Measurements from ENCODE around the gene VAV3. TPM values are rescaled to one million over a fixed set of nuclear protein-coding genes. Genes with fewer than 3 reads are reported as not detected.

Gene VAV3
- total RNA-seq, 4 donors from 2014 or later: 2.2 to 20.4 (median 4.0) TPM

DNA sequence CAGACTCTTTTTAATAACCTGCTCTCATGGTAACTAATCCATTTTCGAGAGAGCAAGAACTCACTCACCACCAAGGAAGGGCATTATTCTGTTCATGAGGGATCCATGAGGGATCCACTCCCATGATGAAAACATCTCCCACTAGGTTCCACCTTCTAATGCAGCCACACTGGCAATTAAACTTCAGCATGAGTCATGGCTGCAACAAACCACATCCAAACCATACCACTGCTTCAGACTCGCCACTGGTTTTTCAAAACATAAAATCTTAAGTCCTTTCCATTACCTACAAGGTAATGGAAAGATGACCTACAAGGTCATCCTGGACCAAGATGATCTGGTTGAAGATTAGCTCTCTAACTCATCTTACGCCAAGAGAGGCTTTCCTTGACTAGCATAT lies 405.1 kb downstream of the VAV3 start:
- no peak for DNase-seq (ENCODE audit: low spot score in 2 of 2)
- no peaks in the 10 kb centered on the region for H3K9me3 ChIP-seq
- no peak overlapping the region for H3K4me3 ChIP-seq
- no peak for TF ChIP-seq POLR2A (IDR thresholded peaks at IDR 0.05)
- no peak for TF ChIP-seq EP300 (IDR thresholded peaks at IDR 0.05)
- H3K36me3 ChIP-seq: no peaks in the 10 kb centered on the region
- no peaks in the 10 kb centered on the region for H3K4me1 ChIP-seq
- H3K27me3 ChIP-seq: no peaks in the 10 kb centered on the region
- H3K27ac ChIP-seq: no peak overlapping the region
- WGBS, 2 donors: 88 to 98% methylated on average over 3 of the region's 3 CpGs

DNA sequence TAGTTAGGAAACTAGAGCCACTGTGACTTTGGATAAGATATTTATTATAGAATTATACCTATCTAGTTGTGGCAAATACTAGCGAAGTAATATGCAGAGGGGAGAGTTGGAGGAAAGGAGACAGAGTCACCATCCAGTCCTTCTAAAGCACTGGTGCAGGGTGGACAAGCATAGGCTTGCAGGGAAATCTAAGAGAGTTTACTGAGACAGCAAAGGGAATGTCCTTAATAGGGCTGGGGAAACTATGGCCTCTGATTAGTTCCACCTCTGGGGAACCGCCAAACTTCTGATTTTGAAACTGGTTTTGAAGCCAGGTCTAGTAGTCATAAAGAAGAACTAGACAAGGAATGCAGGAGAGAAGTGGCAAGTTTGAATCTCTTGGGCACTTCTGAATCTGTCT lies 407.9 kb downstream of the VAV3 start:
- H3K4me3 ChIP-seq: no peak overlapping the region
- no peaks in the 10 kb centered on the region for H3K36me3 ChIP-seq
- no peaks in the 10 kb centered on the region for H3K4me1 ChIP-seq
- TF ChIP-seq POLR2A (IDR thresholded peaks at IDR 0.05) (no peak), EP300 (IDR thresholded peaks at IDR 0.05) (no peak)
- TF ChIP-seq, protein P1, sequence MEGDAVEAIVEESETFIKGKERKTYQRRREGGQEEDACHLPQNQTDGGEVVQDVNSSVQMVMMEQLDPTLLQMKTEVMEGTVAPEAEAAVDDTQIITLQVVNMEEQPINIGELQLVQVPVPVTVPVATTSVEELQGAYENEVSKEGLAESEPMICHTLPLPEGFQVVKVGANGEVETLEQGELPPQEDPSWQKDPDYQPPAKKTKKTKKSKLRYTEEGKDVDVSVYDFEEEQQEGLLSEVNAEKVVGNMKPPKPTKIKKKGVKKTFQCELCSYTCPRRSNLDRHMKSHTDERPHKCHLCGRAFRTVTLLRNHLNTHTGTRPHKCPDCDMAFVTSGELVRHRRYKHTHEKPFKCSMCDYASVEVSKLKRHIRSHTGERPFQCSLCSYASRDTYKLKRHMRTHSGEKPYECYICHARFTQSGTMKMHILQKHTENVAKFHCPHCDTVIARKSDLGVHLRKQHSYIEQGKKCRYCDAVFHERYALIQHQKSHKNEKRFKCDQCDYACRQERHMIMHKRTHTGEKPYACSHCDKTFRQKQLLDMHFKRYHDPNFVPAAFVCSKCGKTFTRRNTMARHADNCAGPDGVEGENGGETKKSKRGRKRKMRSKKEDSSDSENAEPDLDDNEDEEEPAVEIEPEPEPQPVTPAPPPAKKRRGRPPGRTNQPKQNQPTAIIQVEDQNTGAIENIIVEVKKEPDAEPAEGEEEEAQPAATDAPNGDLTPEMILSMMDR (IDR thresholded peaks at IDR 0.05): no peak
- no peaks in the 10 kb centered on the region for H3K27me3 ChIP-seq
- no peaks in the 10 kb centered on the region for H3K9me3 ChIP-seq
- 79 to 82% methylated on average over 2 of the region's 2 CpGs for WGBS, 2 donors
- DNase-seq (ENCODE audit: low spot score in 2 of 2): no peak
- no peak overlapping the region for H3K27ac ChIP-seq

DNA sequence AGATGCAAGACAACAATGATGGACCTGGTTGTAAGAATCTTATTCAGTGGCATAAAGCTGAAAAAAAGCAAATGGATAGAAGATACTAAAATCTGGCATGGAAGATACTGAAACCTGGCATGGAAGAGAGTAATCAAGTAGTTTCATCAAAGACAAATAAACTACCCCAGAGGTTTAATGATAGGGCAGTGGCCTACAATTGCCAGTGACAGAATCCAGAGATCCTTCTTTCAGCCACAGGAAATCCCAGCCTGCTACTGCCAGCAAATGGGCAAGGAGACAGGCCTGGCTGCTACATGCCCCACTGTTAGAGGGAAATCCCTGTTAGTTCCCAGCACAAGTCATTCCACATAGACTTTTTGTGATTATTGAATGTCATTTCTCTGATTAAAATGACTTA lies 409.4 kb downstream of the VAV3 start:
- Histone ChIP-seq H3K9me3 (no peaks in the 10 kb centered on the region), H3K4me1 (no peaks in the 10 kb centered on the region), H3K36me3 (no peaks in the 10 kb centered on the region), H3K27ac (no peak overlapping the region), H3K4me3 (no peak overlapping the region), H3K27me3 (no peaks in the 10 kb centered on the region)
- DNase-seq (ENCODE audit: low spot score in 2 of 2): no peak
- TF ChIP-seq POLR2A (IDR thresholded peaks at IDR 0.05) (no peak), EP300 (IDR thresholded peaks at IDR 0.05) (no peak)
- TF ChIP-seq, protein P1 (IDR thresholded peaks at IDR 0.05): no peak

DNA sequence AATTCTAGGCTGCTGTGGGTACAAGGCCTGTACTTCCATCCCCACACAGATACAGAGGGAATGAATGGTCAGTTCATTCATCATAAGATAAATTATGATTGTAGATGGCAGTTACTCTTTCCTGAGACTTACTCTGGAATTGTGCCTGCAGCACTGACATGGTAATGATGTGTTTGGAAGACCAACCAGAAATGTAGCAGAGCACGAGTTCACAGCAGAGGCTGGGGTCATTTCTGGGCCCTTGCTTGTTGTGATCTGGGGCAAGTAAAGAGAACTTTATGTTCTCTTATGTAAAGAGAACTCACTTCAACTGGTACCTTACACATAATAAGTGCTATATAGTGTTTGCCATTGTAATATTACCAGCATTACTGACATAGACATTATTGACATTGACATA lies 412.2 kb downstream of the VAV3 start:
- Histone ChIP-seq H3K4me3 (no peak overlapping the region), H3K27me3 (no peaks in the 10 kb centered on the region), H3K27ac (no peak overlapping the region), H3K9me3 (no peaks in the 10 kb centered on the region), H3K36me3 (no peaks in the 10 kb centered on the region), H3K4me1 (no peaks in the 10 kb centered on the region)
- DNase-seq (ENCODE audit: low spot score in 2 of 2): no peak
- WGBS, 2 donors: 41 to 47% methylated on average over 1 of the region's 1 CpG
- TF ChIP-seq POLR2A (IDR thresholded peaks at IDR 0.05) (no peak), EP300 (IDR thresholded peaks at IDR 0.05) (no peak)
- TF ChIP-seq, protein P1 (IDR thresholded peaks at IDR 0.05): no peak

DNA sequence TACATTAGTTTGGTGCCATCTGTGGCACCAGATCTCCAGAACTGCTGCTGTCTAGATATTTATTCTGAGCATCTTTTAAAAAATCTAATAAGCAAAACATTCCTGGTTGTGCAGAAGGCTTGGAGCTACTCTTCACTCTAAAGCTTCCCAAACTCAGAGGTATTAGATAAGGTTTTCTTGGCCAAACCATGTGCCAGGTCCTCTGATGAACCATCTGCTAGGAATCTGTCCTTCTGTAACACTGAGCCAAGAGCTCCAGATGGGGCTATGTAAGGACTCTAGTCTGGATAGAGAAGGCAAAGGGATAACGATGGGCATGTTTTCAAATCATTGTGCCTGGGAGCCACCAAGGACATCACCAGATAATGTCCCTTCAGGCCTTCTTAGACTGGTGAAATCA lies 413.5 kb downstream of the VAV3 start:
- whole genome bisulfite sequencing, 2 donors: 81 to 100% methylated on average over 1 of the region's 1 CpG
- H3K4me3 ChIP-seq: no peak overlapping the region
- H3K27ac ChIP-seq: no peak overlapping the region
- H3K4me1 ChIP-seq: no peaks in the 10 kb centered on the region
- H3K36me3 ChIP-seq: no peaks in the 10 kb centered on the region
- no peak for DNase-seq (ENCODE audit: low spot score in 2 of 2)
- no peaks in the 10 kb centered on the region for H3K9me3 ChIP-seq
- no peaks in the 10 kb centered on the region for H3K27me3 ChIP-seq
- TF ChIP-seq, protein P1 (IDR thresholded peaks at IDR 0.05): no peak
- TF ChIP-seq EP300 (IDR thresholded peaks at IDR 0.05) (no peak), POLR2A (IDR thresholded peaks at IDR 0.05) (no peak)

DNA sequence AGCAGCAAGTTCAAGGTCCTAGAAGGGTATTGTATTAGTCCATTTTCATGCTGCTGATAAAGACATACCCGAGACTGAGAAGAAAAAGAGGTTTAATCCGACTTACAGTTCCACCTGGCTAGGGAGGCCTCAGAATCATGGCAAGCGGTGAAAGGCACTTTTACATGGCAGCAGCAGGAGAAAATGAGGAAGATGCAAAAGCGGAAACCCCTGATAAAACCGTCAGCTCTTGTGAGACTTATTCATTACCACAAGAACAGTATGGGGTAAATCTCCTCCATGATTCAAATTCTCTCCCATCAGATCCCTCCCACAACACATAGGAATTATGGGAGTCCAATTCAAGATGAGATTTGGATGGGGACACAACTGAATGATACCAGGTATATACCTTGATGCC lies 414.6 kb downstream of the VAV3 start:
- Histone ChIP-seq H3K27me3 (no peaks in the 10 kb centered on the region), H3K4me3 (no peak overlapping the region), H3K27ac (no peak overlapping the region), H3K9me3 (no peaks in the 10 kb centered on the region), H3K4me1 (no peaks in the 10 kb centered on the region), H3K36me3 (no peaks in the 10 kb centered on the region)
- 91 to 92% methylated on average over 5 of the region's 5 CpGs for WGBS, 2 donors
- DNase-seq (ENCODE audit: low spot score in 2 of 2): no peak
- TF ChIP-seq, protein P1 (IDR thresholded peaks at IDR 0.05): no peak
- no peak for TF ChIP-seq POLR2A (IDR thresholded peaks at IDR 0.05)
- no peak for TF ChIP-seq EP300 (IDR thresholded peaks at IDR 0.05)
